ENCODE results near the gene CREBL2. TPM values are rescaled to one million over a fixed set of nuclear protein-coding genes. Genes with fewer than 3 reads are reported as not detected.
"Not testable (repeated sequence)": the region's sequence is repeated elsewhere in the genome, so short reads cannot be mapped to it uniquely, and the experiment has no call there.

Gene CREBL2
- total and polyA plus RNA-seq, 7 experiments from 2014 or later, result 17.3 to 46.5 (median 35.9) TPM

- Histone ChIP-seq H3K27me3 (ENCODE audit: control insufficient read depth in 2 of 2, insufficient read depth in 2 of 2, low read length in 2 of 2) (no peaks in the 10 kb centered on the region), H3K9me3 (ENCODE audit: control insufficient read depth in 2 of 3, low read length in 3 of 3) (no peaks in the 10 kb centered on the region), H3K36me3 (ENCODE audit: control insufficient read depth in 2 of 3, insufficient read depth in 3 of 3, low read length in 3 of 3) (no peaks in the 10 kb centered on the region), H3K4me1 (ENCODE audit: control insufficient read depth in 2 of 2, insufficient read depth in 2 of 2, low read length in 2 of 2) (peaks cover 0 to 6% of the 10 kb centered on the region in 2 donors), H3K4me3 (ENCODE audit: low read length) (no peak overlapping the region), H3K27ac (ENCODE audit: low read depth, low read length) (no peak overlapping the region)
- ATAC-seq, result no peak
- intact Hi-C loops (cut with micrococcal nuclease), result loop anchor here in 1 of 2 donors (5.0 kb wide), 1 partner anchor 39 kb away; no protein-coding TSS in a partner anchor
- Mint-ChIP-seq H3K36me3 (no peaks in the 10 kb centered on the region), H3K4me1 (peaks cover 0 to 24% (median 10%) of the 10 kb centered on the region in 7 donors), H3K27me3 (peaks cover 0 to 4% (median 0%) of the 10 kb centered on the region in 5 donors), H3K4me3 (no peak overlapping the region), H3K9me3 (no peaks in the 10 kb centered on the region), H3K27ac (peak overlapping the region in 1 of 9 donors; percentile 67)
- POLR2A ChIA-PET, result no interaction called here
- CTCF ChIA-PET, result interaction anchor here (0.5 kb wide), 1 partner anchor 69 kb away, joined by 3 read pairs; no protein-coding TSS in a partner anchor
- no peak for DNase-seq
Observed at GRCh38 chr12:12583510-12584178, 28.0 kb upstream of the CREBL2 start.

DNA sequence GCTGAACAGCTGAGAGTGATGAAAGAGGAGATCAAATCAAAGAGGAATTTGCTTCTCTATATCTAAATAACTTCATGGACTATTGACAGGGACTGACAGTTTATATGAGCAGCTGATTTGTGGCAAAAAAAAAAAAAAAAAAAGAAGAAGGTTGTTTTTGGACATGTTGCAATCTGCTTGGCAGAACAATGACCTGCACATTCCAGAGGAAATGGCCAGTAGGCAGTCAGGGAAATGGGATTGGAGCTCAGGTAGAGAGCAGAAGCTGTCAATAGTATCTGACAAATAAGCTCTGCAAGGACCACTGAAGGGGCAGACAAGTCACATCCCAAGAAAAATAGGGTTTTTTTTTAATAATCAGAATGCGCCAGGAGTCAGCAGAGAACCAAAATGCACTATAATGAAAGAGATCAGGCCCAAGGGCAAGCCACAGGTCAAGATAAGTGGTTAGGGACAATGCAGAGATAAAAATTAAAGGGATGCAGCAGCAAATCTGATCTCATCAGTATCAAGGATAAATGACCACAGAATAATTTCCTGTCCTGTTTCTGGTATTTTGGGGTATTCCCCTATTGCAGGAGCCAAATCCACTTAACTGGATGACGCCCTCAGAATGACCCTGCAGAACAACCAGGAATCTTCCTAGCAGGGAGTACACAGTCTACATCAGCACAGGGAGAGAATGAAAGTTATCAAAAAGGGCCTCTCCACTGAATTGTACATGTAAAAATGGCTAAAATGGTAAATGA, 26.4 kb upstream of the CREBL2 start:
- intact Hi-C loops (cut with micrococcal nuclease), result no loop called here
- peaks cover 0 to 7% (median 0%) of the 10 kb centered on the region in 11 donors for H3K9me3 Mint-ChIP-seq
- ChIA-PET CTCF (no interaction called here), POLR2A (interaction anchor here (0.7 kb wide), 1 partner anchor 9 kb away, joined by 3 read pairs; no protein-coding TSS in a partner anchor)
- Histone ChIP-seq H3K36me3 (ENCODE audit: control insufficient read depth in 2 of 3, insufficient read depth in 3 of 3, low read length in 3 of 3) (no peaks in the 10 kb centered on the region), H3K27ac (ENCODE audit: low read depth, low read length) (no peak overlapping the region), H3K27me3 (ENCODE audit: control insufficient read depth in 2 of 2, insufficient read depth in 2 of 2, low read length in 2 of 2) (no peaks in the 10 kb centered on the region), H3K4me3 (ENCODE audit: low read length) (no peak overlapping the region), H3K4me1 (ENCODE audit: control insufficient read depth in 2 of 2, insufficient read depth in 2 of 2, low read length in 2 of 2) (peaks cover 0 to 6% of the 10 kb centered on the region in 2 donors), H3K9me3 (ENCODE audit: control insufficient read depth in 2 of 3, low read length in 3 of 3) (no peaks in the 10 kb centered on the region)
- ATAC-seq (no peak), DNase-seq (no peak)
- peaks cover 0 to 10% (median 5%) of the 10 kb centered on the region in 5 donors for H3K27me3 Mint-ChIP-seq
- no peak overlapping the region for H3K4me3 Mint-ChIP-seq
- peaks cover 0 to 22% (median 11%) of the 10 kb centered on the region in 7 donors for H3K4me1 Mint-ChIP-seq
- no peak overlapping the region for H3K27ac Mint-ChIP-seq
- H3K36me3 Mint-ChIP-seq, result peaks cover 0 to 4% (median 0%) of the 10 kb centered on the region in 5 donors

GRCh38 chr12:12586879-12587675, 24.6 kb upstream of the CREBL2 start:
- H3K9me3 Mint-ChIP-seq, result peaks cover 0 to 9% (median 0%) of the 10 kb centered on the region in 11 donors

DNA sequence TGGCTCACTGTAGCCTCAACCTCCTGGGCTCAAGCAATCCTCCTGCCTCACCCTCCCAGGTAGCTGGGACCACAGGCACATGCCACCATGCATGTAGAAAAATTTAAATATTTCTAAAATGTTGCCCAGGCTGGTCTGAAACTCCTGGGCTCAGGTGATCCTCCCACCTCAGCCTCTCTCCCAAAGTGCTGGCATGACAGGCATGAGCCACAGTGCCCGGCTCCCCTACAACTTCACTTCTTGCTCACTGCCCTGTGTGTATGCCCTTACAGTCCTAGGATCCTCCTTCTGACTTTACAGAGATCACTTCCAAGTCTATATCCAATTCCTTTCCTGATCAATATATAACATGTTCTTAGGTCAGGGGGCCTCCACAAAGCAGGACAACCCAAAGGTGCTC, 23.8 kb upstream of the CREBL2 start:
- no peak overlapping the region for H3K27ac ChIP-seq (ENCODE audit: low read depth, low read length)
- H3K9me3 ChIP-seq (ENCODE audit: control insufficient read depth in 2 of 3, low read length in 3 of 3), result no peaks in the 10 kb centered on the region
- Mint-ChIP-seq H3K4me1 (peaks cover 0 to 8% (median 2%) of the 10 kb centered on the region in 7 donors), H3K27ac (no peak overlapping the region), H3K36me3 (peaks cover 0 to 4% (median 0%) of the 10 kb centered on the region in 5 donors), H3K9me3 (peaks cover 0 to 9% (median 0%) of the 10 kb centered on the region in 11 donors), H3K27me3 (peaks cover 0 to 10% (median 5%) of the 10 kb centered on the region in 5 donors), H3K4me3 (no peak overlapping the region)
- H3K4me1 ChIP-seq (ENCODE audit: control insufficient read depth in 2 of 2, insufficient read depth in 2 of 2, low read length in 2 of 2), result no peaks in the 10 kb centered on the region
- ChIA-PET POLR2A (interaction anchor here (0.7 to 1.4 kb wide), 2 partner anchors 26 to 44 kb away, joined by 3 read pairs; no protein-coding TSS in a partner anchor), CTCF (no interaction called here)
- ATAC-seq, result no peak
- no peak overlapping the region for H3K4me3 ChIP-seq (ENCODE audit: low read length)
- no peaks in the 10 kb centered on the region for H3K27me3 ChIP-seq (ENCODE audit: control insufficient read depth in 2 of 2, insufficient read depth in 2 of 2, low read length in 2 of 2)
- intact Hi-C loops (cut with micrococcal nuclease), result no loop called here
- no peak for DNase-seq
- H3K36me3 ChIP-seq (ENCODE audit: control insufficient read depth in 2 of 3, insufficient read depth in 3 of 3, low read length in 3 of 3), result no peaks in the 10 kb centered on the region

More at GRCh38 chr12:12586879-12587675, 24.6 kb upstream of the CREBL2 start:
- Mint-ChIP-seq H3K36me3 (peaks cover 0 to 4% (median 0%) of the 10 kb centered on the region in 5 donors), H3K27ac (no peak overlapping the region), H3K27me3 (peaks cover 0 to 10% (median 5%) of the 10 kb centered on the region in 5 donors), H3K4me1 (peaks cover 0 to 16% (median 10%) of the 10 kb centered on the region in 7 donors), H3K4me3 (no peak overlapping the region)
- Histone ChIP-seq H3K9me3 (ENCODE audit: control insufficient read depth in 2 of 3, low read length in 3 of 3) (no peaks in the 10 kb centered on the region), H3K4me1 (ENCODE audit: control insufficient read depth in 2 of 2, insufficient read depth in 2 of 2, low read length in 2 of 2) (peaks cover 0 to 4% of the 10 kb centered on the region in 2 donors), H3K27ac (ENCODE audit: low read depth, low read length) (no peak overlapping the region), H3K36me3 (ENCODE audit: control insufficient read depth in 2 of 3, insufficient read depth in 3 of 3, low read length in 3 of 3) (no peaks in the 10 kb centered on the region), H3K4me3 (ENCODE audit: low read length) (no peak overlapping the region), H3K27me3 (ENCODE audit: control insufficient read depth in 2 of 2, insufficient read depth in 2 of 2, low read length in 2 of 2) (no peaks in the 10 kb centered on the region)
- DNase-seq (no peak), ATAC-seq (no peak)
- intact Hi-C loops (cut with micrococcal nuclease), result no loop called here
- ChIA-PET POLR2A (interaction anchor here (0.5 to 1.4 kb wide), 2 partner anchors 9 to 27 kb away, joined by 3 read pairs; no protein-coding TSS in a partner anchor), CTCF (no interaction called here)

DNA sequence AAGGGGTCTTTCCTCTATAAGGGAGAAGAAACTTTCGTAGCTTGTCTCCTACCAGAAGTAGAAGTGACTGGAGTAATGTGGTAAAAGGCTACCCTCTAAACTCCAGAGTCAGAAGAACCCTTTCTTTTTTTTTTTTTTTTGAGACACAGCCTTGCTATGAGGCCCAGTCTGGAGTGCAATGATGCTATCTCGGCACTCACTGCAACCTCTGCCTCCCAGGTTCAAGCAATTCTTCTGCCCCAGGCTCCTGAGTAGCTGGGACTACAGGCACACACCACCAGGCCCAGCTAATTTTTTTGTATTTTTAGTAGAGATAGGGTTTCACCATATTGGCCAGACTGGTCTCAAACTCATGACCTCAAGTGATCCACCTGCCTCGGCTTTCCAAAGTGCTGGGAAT, 23.2 kb upstream of the CREBL2 start:
- H3K4me1 ChIP-seq (ENCODE audit: control insufficient read depth in 2 of 2, insufficient read depth in 2 of 2, low read length in 2 of 2); ATAC-seq; H3K27me3 ChIP-seq (ENCODE audit: control insufficient read depth in 2 of 2, insufficient read depth in 2 of 2, low read length in 2 of 2); H3K9me3 Mint-ChIP-seq; intact Hi-C loops (cut with micrococcal nuclease); H3K4me3 ChIP-seq (ENCODE audit: low read length); H3K9me3 ChIP-seq (ENCODE audit: control insufficient read depth in 2 of 3, low read length in 3 of 3); H3K4me1 Mint-ChIP-seq; CTCF ChIA-PET; H3K36me3 Mint-ChIP-seq; H3K4me3 Mint-ChIP-seq; DNase-seq; H3K27ac ChIP-seq (ENCODE audit: low read depth, low read length); H3K36me3 ChIP-seq (ENCODE audit: control insufficient read depth in 2 of 3, insufficient read depth in 3 of 3, low read length in 3 of 3); H3K27ac Mint-ChIP-seq; H3K27me3 Mint-ChIP-seq: not testable (repeated sequence)
- POLR2A ChIA-PET, result interaction anchor here (0.7 kb wide), 1 partner anchor 43 kb away, joined by 3 read pairs; no protein-coding TSS in a partner anchor

GRCh38 chr12:12590961-12591360, 20.7 kb upstream of the CREBL2 start:
- Histone ChIP-seq H3K36me3 (ENCODE audit: control insufficient read depth in 2 of 3, insufficient read depth in 3 of 3, low read length in 3 of 3) (no peaks in the 10 kb centered on the region), H3K4me1 (ENCODE audit: control insufficient read depth in 2 of 2, insufficient read depth in 2 of 2, low read length in 2 of 2) (no peaks in the 10 kb centered on the region), H3K9me3 (ENCODE audit: control insufficient read depth in 2 of 3, low read length in 3 of 3) (no peaks in the 10 kb centered on the region), H3K27me3 (ENCODE audit: control insufficient read depth in 2 of 2, insufficient read depth in 2 of 2, low read length in 2 of 2) (no peaks in the 10 kb centered on the region), H3K4me3 (ENCODE audit: low read length) (no peak overlapping the region), H3K27ac (ENCODE audit: low read depth, low read length) (no peak overlapping the region)
- ATAC-seq (no peak), DNase-seq (no peak)
- Mint-ChIP-seq H3K9me3 (peaks cover 0 to 12% (median 0%) of the 10 kb centered on the region in 11 donors), H3K36me3 (peaks cover 0 to 4% (median 0%) of the 10 kb centered on the region in 5 donors), H3K27ac (peak overlapping the region in 1 of 9 donors; percentile 41), H3K27me3 (peaks cover 0 to 14% (median 5%) of the 10 kb centered on the region in 5 donors), H3K4me3 (no peak overlapping the region), H3K4me1 (peaks cover 0 to 3% (median 0%) of the 10 kb centered on the region in 7 donors)
- intact Hi-C loops (cut with micrococcal nuclease), result no loop called here
- CTCF ChIA-PET, result interaction anchor here (0.7 kb wide), 2 partner anchors 28 to 38 kb away, joined by 3 read pairs; partner anchors contain the start of gene DUSP16
- POLR2A ChIA-PET, result interaction anchor here (0.5 to 0.6 kb wide), 2 partner anchors 14 to 964 kb away, joined by 3 read pairs; no protein-coding TSS in a partner anchor

Data from naive thymus-derived CD4-positive, alpha-beta T cell (primary cell).